Adrenal gland (tissue), 12 donors: ENCODE data around the gene AOPEP. TPM values are rescaled to one million over a fixed set of nuclear protein-coding genes. Genes with fewer than 3 reads are reported as not detected.
"Not testable (repeated sequence)": the region's sequence is repeated elsewhere in the genome, so short reads cannot be mapped to it uniquely, and the experiment has no call there.

ENCODE experiments used
- DNase-seq, 7 donors: peaks; one replicate each; pipeline ENCODE4 v3.0.0-alpha.2; 2019 to 2020
- H3K27ac ChIP-seq, 5 donors: fragments of 200-600 bp; sonication (generic) in 4 of 5; 1 replicate in 3 of 5; 2 replicates in 2 of 5; pipeline versions ENCODE4 v1.5.1 to v1.8.0; 2016 to 2020; ENCODE audit warnings: mild to moderate bottlenecking in 1 of 5
- H3K27me3 ChIP-seq: fragments of 200-600 bp; 2 replicates; pipeline ENCODE4 v1.8.0; 2021
- H3K36me3 ChIP-seq, 2 donors: fragments of 200-600 bp; replicated peaks in 1 of 2; 1 replicate in 1 of 2; 2 replicates in 1 of 2; pipeline versions ENCODE4 v1.5.1 to v1.8.0; 2018 to 2022
- H3K4me1 ChIP-seq, 2 donors: fragments of 200-600 bp; replicated peaks in 1 of 2; 1 replicate in 1 of 2; 2 replicates in 1 of 2; pipeline versions ENCODE4 v1.5.1 to v1.8.0; 2018 to 2021
- H3K4me3 ChIP-seq, 4 donors: fragments of 200-600 bp; sonication (generic) in 3 of 4; one replicate each; pipeline ENCODE4 v1.5.1; 2016 to 2018
- H3K9me3 ChIP-seq, 3 donors: fragments of 200-600 bp; sonication (generic) in 1 of 3; replicated peaks in 1 of 3; 1 replicate in 2 of 3; 2 replicates in 1 of 3; pipeline versions ENCODE4 v1.5.1 to v1.8.0; 2016 to 2021
- CTCF ChIP-seq, 6 experiments: fragments of 450-650 bp in 4 of 6; fragments of 200-600 bp in 2 of 6; sonication (generic) in 1 of 6; IDR thresholded peaks; 1 replicate in 5 of 6; 2 replicates in 1 of 6; pipeline versions ENCODE4 v1.5.1 to v1.8.0; 2016 to 2021; ENCODE audit warnings: antibody characterized with exemption in 6 of 6, mild to moderate bottlenecking in 2 of 6, moderate library complexity in 1 of 6
- POLR2A ChIP-seq, 2 donors: fragments of 450-650 bp; IDR thresholded peaks; one replicate each; pipeline ENCODE4 v1.6.1; 2017; ENCODE audit warnings: antibody characterized with exemption in 2 of 2, mild to moderate bottlenecking in 2 of 2, moderate library complexity in 1 of 2
- WGBS, 4 donors: extraction: QIAGEN DNeasy Blood & Tissue Kit in 2 of 4; methylation state at CpG; one replicate each; pipeline versions ENCODE4 v1.1.5 to v1.1.7; 2013 to 2017; 5-methylcytosine and 5-hydroxymethylcytosine counted together
- intact Hi-C, 2 donors: fragments of 100-400 bp; cut with DNase I; formaldehyde crosslinking; loops; one replicate each; pipeline versions ENCODE4 v1.14.1 to v1.15.0; 2022 to 2023
- polyA plus RNA-seq, 3 donors: library from polyadenylated mRNA; stranded (reverse); fragments of 200-250 nt in 2 of 3; fragments of 350-450 nt in 1 of 3; fragmentation: Illumina TruSeq in 1 of 3; extraction: RNeasy Lipid Tissue Mini Kit (QIAGEN cat#74804) in 1 of 3; gene quantifications; one replicate each; pipeline ENCODE4 v1.2.3, GENCODE V29; 2013 to 2014
- total RNA-seq, 9 donors: library from RNA; depleted of rRNA in 4 of 9; stranded (reverse); fragments of >200 nt in 4 of 9; fragments of 120-200 nt in 1 of 9; fragmentation: NEBNext Ultra II Directional in 1 of 9; extraction: Animal tissue kit (Norgen Biotek cat#: 25700) in 1 of 9; gene quantifications; one replicate each; pipeline versions ENCODE4 v1.1.0 to v1.2.4, GENCODE V29; 2013 to 2023
- donor health status: healthy with polysubstance abuse.
- donor health status: Bipolar disorder and iron deficiency.
- donor health status: DM: yes; HTN: yes; CAD: no.
- donor health status: DM: no; HTN: no; CAD: no.
- donor health status: DM: no; HTN: no; CAD: no.
- donor health status: DM: yes; HTN: yes; CAD: no.

The AOPEP gene
- total and polyA plus RNA-seq, 12 donors = 31.0 to 99.6 (median 71.0) TPM

- Histone ChIP-seq H3K4me3 (no peak overlapping the region), H3K27ac (no peak overlapping the region), H3K27me3 (no peaks in the 10 kb centered on the region), H3K9me3 (no peaks in the 10 kb centered on the region), H3K36me3 (no peaks in the 10 kb centered on the region), H3K4me1 (peaks cover 8 to 41% of the 10 kb centered on the region in 2 donors)
- intact Hi-C loops = no loop called here
- TF ChIP-seq CTCF (IDR thresholded peaks at IDR 0.05) (no peak), POLR2A (IDR thresholded peaks at IDR 0.05) (no peak)
- DNase-seq = no peak
- 77 to 95% (median 86%) methylated on average over 4 of the region's 4 CpGs for WGBS, 4 donors
Measured at GRCh38 chr9:94829380-94830070, 103.0 kb downstream of the AOPEP start.

- H3K27ac ChIP-seq, H3K4me3 ChIP-seq, DNase-seq, H3K9me3 ChIP-seq, H3K27me3 ChIP-seq, H3K36me3 ChIP-seq, intact Hi-C loops: not testable (repeated sequence)
- 63 to 73% (median 65%) methylated on average over 3 of the region's 3 CpGs for WGBS, 4 donors
- peaks cover 8 to 41% of the 10 kb centered on the region in 2 donors for H3K4me1 ChIP-seq
Measured at GRCh38 chr9:94830071-94830604, 103.6 kb downstream of the AOPEP start.

- H3K4me1 ChIP-seq = peaks cover 0 to 9% of the 10 kb centered on the region in 2 donors
Measured at GRCh38 chr9:94833802-94834201, 107.3 kb downstream of the AOPEP start.

GRCh38 chr9:94837404-94837803 is 110.9 kb downstream of the AOPEP start:
- Histone ChIP-seq H3K9me3 (peaks cover 0 to 4% (median 0%) of the 10 kb centered on the region in 3 donors), H3K36me3 (no peaks in the 10 kb centered on the region), H3K27ac (no peak overlapping the region), H3K4me1 (peaks cover 0 to 2% of the 10 kb centered on the region in 2 donors), H3K27me3 (no peaks in the 10 kb centered on the region), H3K4me3 (no peak overlapping the region)
- intact Hi-C loops = no loop called here
- TF ChIP-seq CTCF (IDR thresholded peaks at IDR 0.05) = no peak
- TF ChIP-seq POLR2A (IDR thresholded peaks at IDR 0.05) = no peak
- WGBS, 4 donors = 76 to 97% (median 78%) methylated on average over 5 of the region's 5 CpGs
- no peak for DNase-seq

More at GRCh38 chr9:94833802-94834201, 107.3 kb downstream of the AOPEP start:
- H3K27me3 ChIP-seq = no peaks in the 10 kb centered on the region
- intact Hi-C loops = no loop called here
- H3K4me3 ChIP-seq = no peak overlapping the region
- H3K9me3 ChIP-seq = peaks cover 0 to 4% (median 0%) of the 10 kb centered on the region in 3 donors
- no peaks in the 10 kb centered on the region for H3K36me3 ChIP-seq
- 83 to 91% (median 87%) methylated on average over 4 of the region's 4 CpGs for WGBS, 4 donors
- TF ChIP-seq POLR2A (IDR thresholded peaks at IDR 0.05) (no peak), CTCF (IDR thresholded peaks at IDR 0.05) (no peak)
- no peak for DNase-seq
- no peak overlapping the region for H3K27ac ChIP-seq

- no peaks in the 10 kb centered on the region for H3K4me1 ChIP-seq
- intact Hi-C loops = no loop called here
- WGBS, 4 donors = 84 to 96% (median 89%) methylated on average over 1 of the region's 1 CpG
- DNase-seq = no peak
- no peak overlapping the region for H3K27ac ChIP-seq
- no peaks in the 10 kb centered on the region for H3K36me3 ChIP-seq
- H3K4me3 ChIP-seq = no peak overlapping the region
- H3K9me3 ChIP-seq = peaks cover 0 to 4% (median 0%) of the 10 kb centered on the region in 3 donors
- no peaks in the 10 kb centered on the region for H3K27me3 ChIP-seq
- TF ChIP-seq POLR2A (IDR thresholded peaks at IDR 0.05) (no peak), CTCF (IDR thresholded peaks at IDR 0.05) (no peak)
Measured at GRCh38 chr9:94839398-94839797, 112.9 kb downstream of the AOPEP start.
